ENCODE measurements around the gene GZMM. TPM values are rescaled to one million over a fixed set of nuclear protein-coding genes. Genes with fewer than 3 reads are reported as not detected.

GZMM gene
- not detected in 2 replicates for total RNA-seq (ENCODE audit: low replicate concordance)

- H3K4me3 Mint-ChIP-seq, result no peak within 1 kb of the TSS
- peaks cover 6% of the 10 kb centered on the region for H3K27me3 Mint-ChIP-seq (ENCODE audit: insufficient read depth, low read depth)
- Histone ChIP-seq H4K20me1 (ENCODE audit: low read depth) (peaks cover 5% of the 10 kb centered on the region), H3K4me3 (no peak within 1 kb of the TSS), H3K27ac (no peak within 1 kb of the TSS), H3K9me3 (ENCODE audit: low read depth) (no peaks in the 10 kb centered on the region), H3K79me2 (ENCODE audit: low read depth) (no peaks in the 10 kb centered on the region), H3K4me1 (no peaks in the 10 kb centered on the region), H3K27me3 (no peaks in the 10 kb centered on the region), H3F3A (ENCODE audit: low read depth) (no peaks in the 10 kb centered on the region), H2AFZ (replicated peaks) (no peak within 1 kb of the TSS), H3K4me2 (no peak within 1 kb of the TSS), H3K9ac (no peak within 1 kb of the TSS), H3K36me3 (no peaks in the 10 kb centered on the region)
- TF ChIP-seq EZH2 (IDR thresholded peaks at IDR 0.05), result no peak
- no peak for TF ChIP-seq EZH2phosphoT487 (IDR thresholded peaks at IDR 0.05)
- no peak for TF ChIP-seq CTCF (IDR thresholded peaks at IDR 0.05)
- DNase-seq (ENCODE audit: low spot score), result no peak
- no peaks in the 10 kb centered on the region for H3K4me1 Mint-ChIP-seq
- H3K27ac Mint-ChIP-seq, result no peak within 1 kb of the TSS
- H3K9me3 Mint-ChIP-seq, result no peaks in the 10 kb centered on the region
- peaks cover 3% of the 10 kb centered on the region for H3K36me3 Mint-ChIP-seq
These were observed at the start of gene GZMM for GRCh38 chr19:543910-544608. Gene GZMM, plus strand, starts transcription at chr19:544053. Its CDS starts 19 bp downstream, at chr19:544072.

- Histone ChIP-seq H3K4me1 (no peaks in the 10 kb centered on the region), H3K27me3 (peaks cover 40% of the 10 kb centered on the region), H3K36me3 (no peaks in the 10 kb centered on the region), H3K9ac (no peak overlapping the region), H3F3A (ENCODE audit: low read depth) (peaks cover 36% of the 10 kb centered on the region), H2AFZ (replicated peaks) (no peak overlapping the region), H3K4me2 (no peak overlapping the region), H3K4me3 (no peak overlapping the region), H3K79me2 (ENCODE audit: low read depth) (no peaks in the 10 kb centered on the region), H3K27ac (no peak overlapping the region), H4K20me1 (ENCODE audit: low read depth) (peaks cover 18% of the 10 kb centered on the region), H3K9me3 (ENCODE audit: low read depth) (no peaks in the 10 kb centered on the region)
- TF ChIP-seq EZH2 (IDR thresholded peaks at IDR 0.05) (no peak), EZH2phosphoT487 (IDR thresholded peaks at IDR 0.05) (no peak), CTCF (IDR thresholded peaks at IDR 0.05) (no peak)
- H3K4me1 Mint-ChIP-seq, result peaks cover 17% of the 10 kb centered on the region
- peaks cover 17% of the 10 kb centered on the region for H3K27me3 Mint-ChIP-seq (ENCODE audit: insufficient read depth, low read depth)
- no peak overlapping the region for H3K27ac Mint-ChIP-seq
- peaks cover 5% of the 10 kb centered on the region for H3K36me3 Mint-ChIP-seq
- H3K4me3 Mint-ChIP-seq, result no peak overlapping the region
- no peak for DNase-seq (ENCODE audit: low spot score)
- H3K9me3 Mint-ChIP-seq, result peaks cover 7% of the 10 kb centered on the region
These were observed 49.4 kb upstream of the GZMM start for GRCh38 chr19:494171-495080.

- Mint-ChIP-seq H3K4me1 (peaks cover 14% of the 10 kb centered on the region), H3K36me3 (peaks cover 7% of the 10 kb centered on the region), H3K27ac (no peak overlapping the region), H3K4me3 (peak overlapping the region; percentile 38), H3K9me3 (peaks cover 8% of the 10 kb centered on the region), H3K27me3 (ENCODE audit: insufficient read depth, low read depth) (peaks cover 20% of the 10 kb centered on the region)
- Histone ChIP-seq H2AFZ (replicated peaks) (no peak overlapping the region), H3K4me3 (no peak overlapping the region), H3K79me2 (ENCODE audit: low read depth) (no peaks in the 10 kb centered on the region), H3F3A (ENCODE audit: low read depth) (peaks cover 34% of the 10 kb centered on the region), H3K9me3 (ENCODE audit: low read depth) (no peaks in the 10 kb centered on the region), H3K4me2 (no peak overlapping the region), H3K27me3 (peaks cover 47% of the 10 kb centered on the region), H3K36me3 (no peaks in the 10 kb centered on the region), H3K9ac (no peak overlapping the region), H3K4me1 (no peaks in the 10 kb centered on the region), H4K20me1 (ENCODE audit: low read depth) (peaks cover 18% of the 10 kb centered on the region), H3K27ac (no peak overlapping the region)
- no peak for DNase-seq (ENCODE audit: low spot score)
- no peak for TF ChIP-seq EZH2phosphoT487 (IDR thresholded peaks at IDR 0.05)
These were observed 48.8 kb upstream of the GZMM start for GRCh38 chr19:495081-495401.

Measured in neural progenitor cell (in vitro differentiated cells).